Smooth muscle cell of the pulmonary artery (primary cell): ENCODE results near the gene CLEC4E. TPM values are rescaled to one million over a fixed set of nuclear protein-coding genes. Genes with fewer than 3 reads are reported as not detected.

Experiments
- total RNA-seq: library from RNA; depleted of rRNA; stranded (reverse); fragments of >200 nt; gene quantifications from 2 replicates; pipeline ENCODE4 v1.2.3, GENCODE V29; 2014

CLEC4E gene, protein sequence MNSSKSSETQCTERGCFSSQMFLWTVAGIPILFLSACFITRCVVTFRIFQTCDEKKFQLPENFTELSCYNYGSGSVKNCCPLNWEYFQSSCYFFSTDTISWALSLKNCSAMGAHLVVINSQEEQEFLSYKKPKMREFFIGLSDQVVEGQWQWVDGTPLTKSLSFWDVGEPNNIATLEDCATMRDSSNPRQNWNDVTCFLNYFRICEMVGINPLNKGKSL
- total RNA-seq, result not detected in 2 replicates

DNA sequence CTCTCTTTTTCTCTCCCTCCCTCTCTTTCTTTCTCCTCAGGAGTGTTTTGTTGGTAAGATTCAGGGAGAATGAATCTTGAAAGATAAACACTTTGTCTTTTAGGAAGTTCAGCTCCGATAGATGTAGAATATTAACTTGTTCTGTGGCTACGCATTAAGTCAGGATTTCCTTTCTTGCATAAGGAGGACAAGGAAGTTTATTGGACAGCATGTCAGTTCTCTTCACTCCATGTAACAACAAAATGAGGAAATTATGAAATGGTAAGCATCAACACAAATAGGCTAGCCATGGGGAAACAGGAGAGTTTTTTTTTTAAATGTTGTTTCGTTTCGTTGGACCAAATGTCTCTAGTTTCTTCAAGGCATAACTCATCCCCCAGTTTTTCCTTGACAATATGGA is at the start of gene CLEC4E:
CLEC4E (minus strand) TSS at position 75 of the 400 bp plus-strand sequence. CDS start 108 bp downstream, outside the sequence.

DNA sequence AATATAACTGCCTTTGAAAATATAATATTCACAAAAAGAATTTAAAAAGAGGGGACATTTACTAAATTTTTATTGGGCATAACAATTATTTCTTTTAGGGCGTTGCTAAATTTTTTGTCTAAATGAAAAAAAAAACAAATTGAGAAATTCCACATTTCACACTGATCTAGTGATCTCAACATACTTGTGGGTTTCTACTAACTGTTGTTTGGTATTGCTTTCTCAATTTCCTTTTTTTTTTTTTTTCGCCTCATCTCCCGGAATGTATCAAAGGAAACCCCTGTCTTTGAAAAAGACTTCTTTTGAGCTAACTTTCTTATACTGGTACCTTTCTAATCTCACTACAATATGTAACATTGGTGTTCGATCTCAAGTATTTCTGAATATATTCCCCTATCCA is 27.4 kb downstream of the CLEC4E start, which contains the start of gene CLEC4D:
CLEC4D (plus strand) TSS at position 248 of the 400 bp plus-strand sequence. CDS start 230 bp downstream, outside the sequence.

Other genes starting within 250 kb of the CLEC4E start
- not detected in 2 replicates for gene CLEC6A, start 84.9 kb downstream of the CLEC4E start, total RNA-seq
- not detected in 2 replicates for gene CLEC4D, start 27.4 kb downstream of the CLEC4E start, total RNA-seq
- not detected in 2 replicates for gene AICDA, start 72.0 kb upstream of the CLEC4E start, total RNA-seq
- gene MFAP5, start 121.9 kb upstream of the CLEC4E start, total RNA-seq, result 37.3 and 80.5 TPM in 2 replicates
- 17.1 and 29.8 TPM in 2 replicates for gene RIMKLB, start 157.1 kb upstream of the CLEC4E start, total RNA-seq